ENCODE data around the gene MTAP.

The MTAP gene

DNA sequence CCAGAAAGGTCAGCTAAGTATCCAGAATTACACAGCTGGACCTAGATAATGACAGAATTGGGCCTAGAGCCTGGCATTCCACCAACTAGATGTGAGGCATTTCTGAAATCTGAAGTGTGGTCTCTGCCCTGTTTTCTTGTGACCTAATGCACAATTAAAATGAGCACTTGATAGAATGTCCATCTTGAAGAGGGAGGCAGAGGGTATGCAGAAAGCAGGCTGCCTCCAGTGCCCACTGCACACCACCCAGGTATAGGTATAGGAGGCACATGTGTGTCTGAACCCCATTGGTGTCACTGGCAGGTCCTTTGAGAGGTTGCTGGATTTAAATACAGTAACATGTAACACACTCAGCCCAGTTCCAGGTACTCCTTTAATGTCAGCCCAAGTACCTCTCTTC lies 2.4 kb downstream of the MTAP start:
- no peak for DNase-seq (ENCODE audit: low spot score)

DNA sequence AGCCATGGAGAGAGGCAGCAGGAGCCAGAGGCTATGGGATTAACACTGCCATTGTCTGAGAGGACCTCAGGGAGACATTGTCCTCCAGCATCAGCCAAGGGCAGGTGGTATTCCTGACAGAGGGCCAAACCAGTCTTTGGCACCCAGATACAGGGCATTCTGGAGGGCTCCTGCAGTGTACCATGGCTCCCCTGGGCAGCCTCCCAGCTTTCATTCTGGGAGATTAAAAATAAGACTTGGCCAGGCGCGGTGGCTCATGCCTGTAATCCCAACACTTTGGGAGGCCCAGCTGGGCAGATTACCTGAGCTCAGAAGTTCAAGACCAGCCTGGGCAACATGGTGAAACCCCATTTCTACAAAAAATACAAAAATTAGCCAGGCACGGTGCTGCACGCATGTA lies 4.2 kb downstream of the MTAP start:
- no peak for DNase-seq (ENCODE audit: low spot score)

DNA sequence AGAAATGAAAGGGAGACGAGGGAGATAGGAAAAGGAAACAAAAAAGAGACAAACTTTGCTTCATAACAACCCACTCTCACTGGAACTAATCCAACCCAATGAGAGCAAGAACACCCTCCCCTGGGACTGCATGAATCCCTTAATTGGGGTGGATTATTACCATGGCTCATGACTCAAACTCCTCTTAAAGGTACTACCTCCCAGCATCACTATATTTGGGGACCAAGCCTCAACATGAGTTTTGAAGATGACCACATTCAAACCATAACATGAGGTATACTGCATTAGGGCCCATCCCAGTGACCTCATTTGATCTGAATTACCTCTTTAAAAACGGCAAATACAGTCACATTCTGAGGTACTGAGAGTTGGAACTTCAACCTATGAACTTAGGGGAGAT lies 8.0 kb downstream of the MTAP start:
- DNase-seq (ENCODE audit: low spot score): no peak

DNA sequence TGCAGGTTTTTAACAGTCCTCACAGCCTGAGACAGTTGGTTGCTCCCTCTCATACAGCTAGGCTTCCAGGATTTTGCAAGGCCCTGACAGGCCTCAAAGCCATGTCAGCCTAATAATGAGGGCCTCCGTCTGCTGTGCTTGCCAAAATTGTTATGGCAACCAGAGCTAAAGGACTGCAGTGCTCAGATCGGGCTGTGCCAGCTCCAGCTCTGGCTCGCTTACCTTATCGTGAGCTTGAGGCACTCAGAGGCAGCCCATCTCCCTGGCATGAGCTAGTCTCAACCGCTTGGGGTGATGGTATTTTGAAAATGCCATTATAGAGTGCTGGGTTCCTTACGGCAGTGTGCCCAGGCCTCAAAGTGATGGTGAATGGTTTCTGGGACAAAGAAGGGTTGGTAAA lies 8.4 kb downstream of the MTAP start:
- DNase-seq (ENCODE audit: low spot score): no peak

DNA sequence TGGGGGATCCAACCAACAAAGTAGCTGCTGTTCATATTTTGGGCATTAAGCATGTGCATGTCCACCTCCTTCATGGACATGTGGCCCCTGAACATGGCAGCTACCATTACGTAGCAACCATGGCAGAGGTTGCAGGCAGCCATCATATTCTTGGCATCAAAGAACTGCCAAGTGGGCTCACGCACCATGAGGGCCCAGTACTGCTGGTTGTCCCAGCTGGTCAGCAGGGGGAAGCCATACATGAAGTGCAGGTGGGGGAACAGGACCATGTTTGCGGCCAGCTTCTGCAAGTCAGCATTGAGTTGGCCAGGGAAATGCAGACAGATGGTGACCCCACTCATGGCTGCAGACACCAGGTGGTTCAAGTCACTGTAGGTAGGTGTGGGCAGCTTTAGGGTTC lies 9.5 kb downstream of the MTAP start:
- no peak for DNase-seq (ENCODE audit: low spot score)

DNA sequence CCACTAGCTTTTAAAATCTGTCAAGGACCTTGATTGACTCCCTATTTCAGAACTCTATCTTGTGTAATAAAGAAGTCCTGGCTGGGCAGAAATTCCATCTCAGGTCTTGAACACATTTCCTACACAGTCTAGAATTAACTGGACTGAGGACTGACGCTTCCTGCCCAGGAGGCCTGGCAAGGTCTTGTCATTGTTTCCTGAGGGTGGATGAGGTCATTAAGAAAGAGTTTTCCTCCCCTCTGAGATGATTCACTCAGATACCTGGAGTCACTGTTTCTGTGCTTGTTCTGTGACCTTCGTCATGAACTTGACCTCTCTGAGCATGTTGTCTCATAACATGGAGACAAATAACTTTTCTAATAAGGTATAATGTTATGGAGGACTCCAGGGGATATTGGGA lies 10.0 kb downstream of the MTAP start:
- DNase-seq (ENCODE audit: low spot score): no peak

DNA sequence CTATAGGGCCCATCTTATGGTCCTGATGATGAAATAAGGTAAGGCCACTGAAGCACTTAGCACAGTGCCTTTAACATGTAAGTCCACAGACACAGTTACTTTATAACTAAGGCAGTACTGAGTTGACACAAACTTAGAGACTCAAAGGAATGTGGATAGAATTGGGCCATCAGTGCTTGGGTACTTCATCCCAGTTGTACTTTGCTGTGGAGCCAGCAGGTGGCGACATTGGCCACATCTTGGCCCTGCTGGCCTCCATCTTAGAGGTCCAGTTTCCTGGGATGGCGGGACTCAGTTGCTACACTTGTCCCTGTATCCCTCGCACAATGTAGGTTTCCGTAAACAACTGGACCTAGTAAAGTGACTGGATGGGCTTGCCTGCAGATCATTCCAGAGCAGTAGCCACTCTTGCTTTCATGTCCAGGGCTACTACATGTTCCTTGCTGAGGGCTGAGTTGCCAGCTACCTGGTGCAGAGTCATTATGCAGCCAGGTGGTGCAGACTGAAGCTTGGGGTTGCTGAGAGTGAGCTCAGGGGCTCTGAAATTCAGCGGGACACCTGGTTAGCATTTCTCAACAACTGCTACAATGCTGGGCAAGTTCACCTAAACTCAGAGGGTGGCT lies 10.6 kb downstream of the MTAP start:
- DNase-seq (ENCODE audit: low spot score): peak; percentile 56

DNA sequence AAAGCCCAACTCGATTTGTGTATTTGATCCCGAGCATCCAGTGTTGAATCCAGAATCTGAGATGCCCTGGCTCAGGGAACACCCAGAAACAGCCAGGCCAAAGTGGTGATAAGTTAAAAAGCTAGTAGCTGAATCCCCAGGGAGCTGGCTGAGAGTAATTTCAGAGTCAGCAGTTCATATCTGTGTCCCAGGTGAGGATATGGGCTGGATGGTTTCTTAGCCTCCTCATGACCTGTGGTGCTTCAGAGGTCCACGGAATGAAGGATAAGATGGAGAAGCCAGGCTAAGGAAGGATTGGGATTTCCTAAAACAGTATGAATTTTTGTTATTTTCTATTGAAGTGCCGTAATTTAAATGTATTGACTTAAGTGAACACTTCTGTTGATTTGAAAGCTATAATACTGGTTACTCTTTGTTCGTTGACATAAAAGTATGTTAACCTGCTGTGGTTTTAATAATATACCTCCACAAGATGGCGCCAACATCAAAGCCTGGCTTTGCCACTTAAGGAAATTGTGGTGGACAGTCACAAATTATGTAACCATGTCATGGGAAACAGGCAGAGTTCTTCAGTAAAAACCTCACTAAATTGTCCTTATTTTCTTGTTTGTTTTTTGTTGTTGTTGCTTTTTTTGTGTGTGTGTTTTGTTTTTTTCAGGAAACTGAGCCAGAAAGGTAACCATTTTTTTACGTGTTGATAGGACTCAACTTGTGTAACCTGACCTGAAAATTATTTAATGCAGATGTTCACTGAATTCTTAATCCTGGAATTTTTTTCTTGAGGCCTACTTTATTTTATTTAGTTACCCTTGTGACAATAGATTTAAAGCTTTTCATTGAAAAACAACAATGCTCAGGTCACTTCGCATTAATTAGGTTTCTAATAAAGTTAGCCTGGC lies 11.4 kb downstream of the MTAP start:
- DNase-seq (ENCODE audit: low spot score): peak; percentile 39

DNA sequence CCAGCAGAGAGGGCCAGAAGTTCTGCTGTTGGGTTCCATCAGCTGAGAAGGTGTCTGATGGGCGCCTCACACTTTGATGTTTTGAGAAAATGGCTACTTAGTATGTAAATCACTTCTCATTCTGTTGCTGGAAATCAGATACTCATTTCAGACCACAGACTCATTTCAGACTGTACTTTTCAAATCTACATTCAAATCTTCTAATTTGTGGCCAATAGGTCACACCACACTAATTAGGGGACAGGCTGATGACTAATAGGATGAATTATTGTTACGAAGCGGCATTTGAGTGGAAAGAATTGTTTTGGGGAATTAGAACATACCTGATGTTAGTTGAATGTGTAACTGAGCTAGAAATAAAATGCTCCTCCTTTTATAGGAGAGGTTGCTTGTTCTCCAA lies 13.2 kb downstream of the MTAP start:
- no peak for DNase-seq (ENCODE audit: low spot score)

DNA sequence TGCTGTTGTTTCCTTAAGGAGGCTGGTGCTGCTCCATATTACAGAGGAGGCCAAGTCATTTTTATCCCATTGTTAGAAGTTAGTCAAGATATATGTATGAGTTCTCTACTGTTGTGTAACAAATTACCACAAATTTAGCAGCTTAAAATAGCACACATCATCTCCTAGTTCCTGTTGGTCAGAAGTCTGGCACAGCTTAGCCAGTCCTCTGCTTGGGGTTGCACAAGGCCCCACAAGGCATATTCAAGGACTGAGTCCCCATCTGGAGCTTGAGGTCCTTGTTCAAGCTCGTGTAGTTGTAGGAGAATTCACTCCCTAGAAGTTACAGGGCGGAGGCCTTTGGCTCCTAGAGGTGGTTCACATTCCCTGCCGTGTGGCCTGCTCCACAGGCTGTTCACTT lies 14.7 kb downstream of the MTAP start:
- DNase-seq (ENCODE audit: low spot score): no peak

DNA sequence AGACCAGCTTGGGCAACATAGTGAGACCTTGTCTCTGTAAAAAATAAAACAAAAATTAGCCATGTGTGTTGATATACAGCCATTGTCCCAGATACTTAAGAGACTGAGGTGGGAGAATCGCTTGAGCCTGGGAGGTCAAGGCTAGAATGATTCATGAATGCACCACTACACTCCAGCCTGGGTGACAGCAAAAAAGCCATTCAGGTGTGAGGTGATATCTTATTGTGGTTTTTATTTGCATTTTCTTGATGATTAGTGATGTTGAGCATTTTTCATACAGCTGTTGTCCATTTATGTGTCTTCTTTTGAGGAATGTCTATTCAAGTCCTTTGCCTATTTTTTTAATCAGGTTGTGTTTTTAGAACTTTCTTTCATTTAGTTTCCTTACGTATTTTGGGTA lies 23.2 kb downstream of the MTAP start:
- DNase-seq (ENCODE audit: low spot score): no peak

DNA sequence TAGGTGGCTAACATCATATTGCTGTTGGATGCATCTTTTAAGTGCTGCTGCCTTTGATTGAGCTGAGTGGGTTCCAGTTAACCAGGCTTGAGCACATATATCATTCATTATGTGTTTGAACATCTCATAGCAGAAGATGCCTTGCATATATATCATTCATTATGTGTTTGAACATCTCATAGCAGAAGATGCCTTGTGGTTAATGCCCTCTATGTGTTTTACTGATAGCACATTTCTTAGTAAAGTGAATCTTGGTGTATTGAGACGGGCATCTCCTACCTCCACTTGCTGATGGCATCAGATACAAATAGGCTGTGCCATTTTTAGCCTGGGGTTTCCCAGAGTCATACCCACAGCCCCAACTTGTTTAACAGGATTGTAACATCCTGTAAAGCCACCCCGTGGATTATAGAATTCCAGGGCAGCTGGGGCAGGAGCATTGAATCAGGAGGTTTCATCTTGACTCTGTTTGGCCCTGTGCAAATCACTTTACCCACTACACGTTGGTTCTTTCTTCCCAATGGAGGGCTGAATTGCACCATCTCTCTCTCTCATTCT lies 26.5 kb downstream of the MTAP start:
- DNase-seq (ENCODE audit: low spot score): no peak

DNA sequence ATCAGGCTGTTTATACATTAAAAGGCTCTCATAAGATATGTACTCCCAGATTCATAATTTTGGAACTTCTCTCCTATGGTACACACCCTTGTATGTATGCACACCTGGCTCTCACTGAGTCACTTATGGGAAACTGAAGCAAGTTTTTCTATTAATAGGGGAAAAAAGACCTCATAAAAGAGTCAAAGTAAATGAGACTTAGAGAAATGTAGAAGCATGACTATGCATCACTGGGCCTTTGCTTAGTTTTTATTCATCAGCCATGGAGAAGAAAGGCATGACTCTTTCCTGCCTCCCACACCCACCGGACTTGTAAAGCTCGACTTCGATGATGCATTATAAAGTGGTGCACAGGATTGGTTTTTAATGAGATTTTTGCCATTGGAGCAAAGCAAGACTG lies 28.2 kb downstream of the MTAP start:
- no peak for DNase-seq (ENCODE audit: low spot score)

DNA sequence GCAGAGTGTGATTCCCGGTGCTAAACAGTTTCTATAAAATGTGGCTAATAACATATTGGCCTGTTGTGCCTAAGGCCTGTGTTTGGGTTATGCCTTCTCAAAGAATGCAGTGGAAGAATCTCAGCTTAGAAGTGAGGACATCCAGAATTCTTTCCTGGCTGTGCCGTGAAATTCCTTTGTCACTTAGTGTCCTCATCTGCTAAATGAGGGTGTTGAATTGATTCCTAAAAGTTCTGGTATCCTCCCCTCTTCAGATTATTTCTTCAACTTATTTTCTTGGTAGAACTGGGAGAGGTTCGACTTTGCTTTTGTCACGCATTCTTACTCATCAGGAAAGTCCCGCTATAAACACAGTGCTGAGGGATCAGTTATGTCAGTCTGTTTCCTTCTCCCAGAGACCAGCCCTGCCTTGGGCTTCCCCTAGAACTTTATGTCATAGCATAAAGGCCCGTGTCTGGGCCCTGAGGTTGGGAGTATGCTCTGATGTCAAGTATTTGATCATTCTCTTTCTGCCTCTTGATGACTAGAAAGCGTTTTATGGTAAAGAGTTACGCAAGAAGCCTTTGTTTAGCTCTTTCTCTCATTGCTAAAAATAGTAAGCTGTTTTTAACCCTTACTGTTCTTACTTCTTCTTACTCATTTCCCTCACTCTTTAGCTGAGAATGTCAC lies 29.5 kb downstream of the MTAP start:
- DNase-seq (ENCODE audit: low spot score): no peak

DNA sequence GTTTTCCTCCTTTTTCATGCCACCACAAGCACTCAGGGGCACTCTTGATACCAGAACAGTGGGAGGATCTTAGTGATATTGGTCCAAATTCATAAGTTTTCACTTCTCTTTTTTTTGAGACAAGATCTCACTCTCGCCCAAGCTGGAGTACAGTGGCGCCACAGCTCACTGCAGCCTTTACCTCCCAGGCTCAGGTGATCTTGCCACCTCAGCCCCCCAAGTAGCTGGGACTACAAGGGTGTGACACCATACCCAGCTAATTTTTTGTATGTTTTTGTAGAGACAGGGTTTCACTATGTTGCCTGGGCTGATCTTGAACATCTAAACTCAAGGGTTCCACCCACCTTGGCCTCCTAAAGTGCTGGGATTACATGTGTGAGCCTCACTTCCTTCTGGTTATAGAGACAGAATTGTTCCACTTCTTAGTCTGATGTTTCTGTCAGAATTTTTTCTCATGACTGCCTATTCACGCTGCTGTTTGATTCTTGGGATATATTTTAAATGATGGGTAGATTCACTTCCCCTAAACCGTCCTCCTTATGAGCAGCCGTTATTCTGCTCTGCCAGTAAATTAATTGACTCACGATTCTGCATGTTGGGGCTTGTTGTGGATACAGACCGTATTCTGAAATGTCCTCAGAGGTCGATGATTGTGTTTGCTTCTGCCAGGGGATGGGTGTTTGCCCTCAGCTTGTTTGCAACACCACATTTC lies 30.8 kb downstream of the MTAP start:
- DNase-seq (ENCODE audit: low spot score): peak; percentile 34

DNA sequence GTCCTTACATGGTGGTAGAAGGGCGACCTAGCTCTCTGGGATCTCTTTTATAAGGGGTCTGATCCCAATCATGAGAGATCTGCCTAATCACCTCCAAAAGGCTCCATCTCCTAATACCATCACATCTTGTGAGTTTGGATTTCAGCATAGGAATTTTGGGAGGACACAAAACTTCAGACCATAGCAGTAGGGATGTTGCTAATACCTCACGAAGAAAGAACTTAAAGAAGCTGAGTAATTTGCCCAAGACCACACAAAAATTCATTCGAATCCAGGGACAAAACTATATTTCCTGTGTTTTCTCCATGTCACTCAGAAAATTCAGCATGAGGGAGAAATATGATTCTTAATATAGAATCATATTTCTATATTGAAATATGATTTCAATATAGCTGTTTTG lies 32.7 kb downstream of the MTAP start:
- DNase-seq (ENCODE audit: low spot score): no peak

DNA sequence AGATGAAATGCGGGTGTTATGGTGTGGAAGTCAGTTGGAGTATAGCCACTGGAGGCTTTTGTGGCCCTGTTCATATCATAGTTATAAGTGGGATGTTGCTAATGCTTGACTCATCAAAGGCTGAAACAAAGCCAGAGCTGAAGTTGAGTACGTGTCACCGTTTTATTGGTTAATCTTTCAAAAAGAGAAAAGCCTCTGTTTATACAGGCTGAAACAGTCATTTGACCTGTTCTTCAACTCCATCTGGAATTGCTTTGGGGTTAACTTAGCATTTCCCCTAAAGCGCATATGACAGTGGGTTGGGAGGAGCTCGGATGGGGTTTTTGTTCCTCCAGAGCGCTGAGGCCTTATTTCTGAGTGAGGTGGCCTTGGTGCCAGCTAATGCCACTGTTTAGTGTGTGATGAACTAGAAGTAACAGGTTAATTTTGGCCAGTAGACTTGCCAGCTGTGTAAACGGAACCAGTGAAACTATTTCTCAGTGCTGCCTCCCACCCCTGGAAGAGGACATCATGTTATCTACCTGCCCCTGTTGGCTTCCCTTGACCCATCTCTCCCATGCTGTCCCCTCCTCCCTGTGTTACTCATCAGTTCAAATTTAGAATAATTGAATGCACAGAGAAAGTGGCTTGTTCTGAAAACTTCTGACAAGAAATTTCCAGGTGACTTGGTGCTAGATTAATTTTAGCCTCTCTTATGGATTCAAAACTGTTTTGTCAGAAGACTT lies 34.2 kb downstream of the MTAP start:
- no peak for DNase-seq (ENCODE audit: low spot score)

DNA sequence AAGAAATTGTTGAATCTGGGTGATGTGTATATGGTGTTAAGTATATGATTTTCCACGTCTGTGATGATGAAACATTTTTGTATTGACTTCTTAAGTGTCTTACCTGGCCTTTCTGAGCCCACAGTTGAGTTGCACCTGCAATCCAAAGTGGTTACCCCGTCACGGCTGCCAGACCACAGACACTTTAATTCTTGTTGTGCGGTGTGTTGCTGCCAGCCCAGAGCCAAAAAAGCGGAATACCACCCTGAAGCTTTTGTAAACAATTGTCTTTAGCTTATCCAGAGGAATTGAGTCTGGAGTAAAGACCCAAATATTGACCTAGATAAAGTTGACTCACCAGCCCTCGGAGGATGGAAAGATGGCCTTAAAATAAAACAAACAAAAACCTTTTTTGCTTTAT lies 35.1 kb downstream of the MTAP start:
- DNase-seq (ENCODE audit: low spot score): no peak

DNA sequence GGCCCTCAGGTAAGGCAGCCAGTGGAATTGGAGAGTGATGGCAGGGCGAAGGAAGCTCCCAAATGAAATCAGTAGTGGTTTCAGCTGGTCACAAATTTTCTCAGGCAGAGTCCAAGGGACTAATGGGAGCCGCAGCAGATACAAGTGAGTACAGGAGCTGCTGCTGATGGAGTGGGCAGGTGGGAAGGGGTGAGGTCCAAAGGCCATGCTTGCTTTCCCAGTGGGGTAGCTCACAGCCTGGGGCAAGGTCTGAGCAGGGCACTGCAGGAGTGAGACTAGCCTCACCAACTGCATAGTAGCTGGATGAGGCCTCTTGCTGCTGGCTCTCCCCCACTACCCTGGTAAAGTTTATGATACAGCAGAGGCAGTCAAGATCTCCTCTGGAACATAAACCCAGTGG lies 38.2 kb downstream of the MTAP start:
- DNase-seq (ENCODE audit: low spot score): no peak

DNA sequence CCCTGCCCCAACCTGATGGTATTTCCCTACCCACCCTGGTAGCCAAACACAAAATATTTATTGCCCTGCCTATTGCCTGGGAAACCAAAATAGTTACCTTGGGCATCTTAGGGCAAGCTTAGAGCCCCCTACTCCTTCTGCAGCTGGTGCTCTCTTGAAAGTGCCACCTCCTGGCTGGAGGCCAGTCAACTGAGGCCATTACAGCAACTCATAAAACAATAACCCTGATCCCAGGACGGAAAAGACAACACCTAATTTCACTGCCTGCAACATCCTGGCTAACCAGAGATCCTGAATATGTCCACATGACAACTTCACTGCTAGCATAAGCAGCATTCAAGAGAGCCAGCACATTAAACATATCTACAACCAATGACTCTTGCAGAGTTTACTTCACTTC lies 38.7 kb downstream of the MTAP start:
- no peak for DNase-seq (ENCODE audit: low spot score)

DNA sequence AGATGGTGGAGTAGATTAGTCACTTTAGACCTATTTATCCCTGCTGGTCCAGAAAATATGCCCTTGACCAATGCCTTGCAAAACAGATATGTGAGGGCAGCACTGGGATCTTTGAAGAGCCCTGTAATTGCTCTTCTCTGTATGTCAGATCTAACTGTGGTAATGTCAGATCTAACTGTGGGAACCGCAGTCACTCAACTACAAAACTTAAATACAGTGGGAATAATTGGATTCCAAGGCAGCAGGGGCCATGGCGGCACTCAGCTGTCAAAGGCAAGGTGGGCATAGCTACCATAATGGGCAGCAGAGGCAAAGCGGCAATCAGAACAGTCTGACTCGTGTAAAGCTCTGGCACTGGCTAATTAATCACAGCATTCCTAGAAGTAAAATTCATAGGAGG lies 46.2 kb downstream of the MTAP start:
- no peak for DNase-seq (ENCODE audit: low spot score)

DNA sequence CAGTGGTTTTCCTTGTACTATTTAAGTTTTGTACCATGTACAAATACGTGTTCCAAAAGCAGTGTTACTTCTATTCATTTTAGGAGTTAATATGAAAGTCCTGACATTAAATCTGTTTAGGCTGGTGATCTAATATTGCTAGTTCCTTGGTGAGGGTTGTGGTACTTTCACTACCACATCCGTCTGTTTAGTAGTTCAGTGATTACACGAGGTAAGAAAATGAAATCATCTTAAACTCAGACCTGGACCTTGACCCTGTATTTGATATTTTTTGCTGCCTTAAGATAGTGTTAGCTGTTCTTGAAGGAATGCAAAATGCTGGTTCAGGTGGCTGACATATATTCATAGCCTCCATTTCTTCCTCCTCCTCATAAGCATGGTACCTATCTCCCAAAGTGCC lies 50.3 kb downstream of the MTAP start:
- DNase-seq (ENCODE audit: low spot score): no peak
